ENCODE data around the gene CCDC27. TPM values are rescaled to one million over a fixed set of nuclear protein-coding genes. Genes with fewer than 3 reads are reported as not detected.

CCDC27 gene
- total and polyA plus RNA-seq, 2 of the 8 experiments (the other 6 are each of a cell fraction or from before 2014, with no cell fraction given): 0.15 TPM; not detected in 1

DNA sequence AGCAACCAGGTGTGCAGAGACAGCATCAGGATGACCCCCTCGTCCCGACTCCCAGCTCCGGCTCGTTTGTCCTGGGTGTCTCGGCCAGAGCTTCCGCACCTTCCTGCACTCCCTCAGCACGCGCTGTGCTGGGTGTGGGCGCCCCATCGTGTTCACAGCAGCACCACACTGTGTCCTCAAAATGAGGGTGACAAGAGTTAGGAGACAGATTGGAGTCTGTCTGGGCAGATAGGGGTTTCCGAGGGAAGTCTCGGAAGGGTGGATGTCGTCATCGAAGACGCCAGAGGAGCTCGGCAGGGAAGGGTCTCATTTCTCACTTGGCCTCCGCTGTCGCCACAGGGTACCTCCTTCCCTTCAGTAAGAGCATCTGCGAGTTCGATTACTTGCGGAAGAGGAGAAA, 4.1 kb downstream of the CCDC27 start:
- Histone ChIP-seq H2BK120ac (replicated peaks; ENCODE audit: low read depth, low read length) (no peak overlapping the region), H2BK12ac (ENCODE audit: low read depth, low read length) (no peak overlapping the region), H4K8ac (ENCODE audit: extremely low read depth, insufficient read depth, low read length) (peak overlapping the region; percentile 68; the same call in 1 of the 2 replicates), H3K56ac (replicated peaks; ENCODE audit: insufficient read length, low read depth, low read length) (no peak overlapping the region), H4K20me1 (replicated peaks in 1 of 2; ENCODE audit: control insufficient read depth in 1 of 2, insufficient read depth in 2 of 2, low read length in 2 of 2) (no peaks in the 10 kb centered on the region), H3K79me1 (ENCODE audit: low read depth, low read length) (no peaks in the 10 kb centered on the region), H3K4me3 (ENCODE audit: extremely low read depth in 1 of 4, insufficient read depth in 2 of 4, low read depth in 3 of 4, low read length in 4 of 4) (no peak overlapping the region), H3K4me1 (replicated peaks in 1 of 4; ENCODE audit: control insufficient read depth in 3 of 4, insufficient read depth in 4 of 4, low read length in 3 of 4) (no peaks in the 10 kb centered on the region), H3K27ac (ENCODE audit: low read depth, low read length) (no peak overlapping the region), H2BK15ac (ENCODE audit: low read length) (no peak overlapping the region), H2AFZ (ENCODE audit: low read length) (no peak overlapping the region; the same call in 1 of the 2 replicates), H3K23ac (ENCODE audit: insufficient read length) (no peak overlapping the region), H3K23me2 (ENCODE audit: low read depth, low read length) (no peaks in the 10 kb centered on the region), H3K4me2 (ENCODE audit: insufficient read depth in 1 of 2, low read depth in 2 of 2, low read length in 2 of 2) (no peak overlapping the region), H3K9ac (replicated peaks in 1 of 4; ENCODE audit: extremely low read depth in 1 of 4, low read depth in 3 of 4, low read length in 3 of 4) (0 out of 7 replicates have a peak overlapping the region, but pooled peaks of 1 of the 4 experiments have one; percentile 10), H2BK5ac (ENCODE audit: low read depth, low read length) (no peak overlapping the region), H3K79me2 (ENCODE audit: control insufficient read depth in 1 of 2, insufficient read depth in 2 of 2, low read length in 2 of 2) (no peaks in the 10 kb centered on the region), H3K18ac (ENCODE audit: extremely low read depth, low read length) (no peak overlapping the region), H2AK5ac (ENCODE audit: low read depth, low read length) (no peak overlapping the region), H3K14ac (ENCODE audit: insufficient read length) (no peak overlapping the region), H4K5ac (ENCODE audit: insufficient read length, low read depth, low read length) (no peak overlapping the region), H3K4ac (replicated peaks; ENCODE audit: insufficient read length, low read depth, low read length) (no peak overlapping the region), H3K9me3 (ENCODE audit: insufficient read depth in 2 of 2, low read depth in 1 of 2, low read length in 1 of 2) (peaks cover 0 to 3% of the 10 kb centered on the region in 2 experiments; a peak in 1 of 4 replicates), H3K36me3 (ENCODE audit: control insufficient read depth in 2 of 4, insufficient read depth in 4 of 4, low read length in 3 of 4) (no peaks in the 10 kb centered on the region), H4K91ac (replicated peaks; ENCODE audit: insufficient read length, low read length) (no peak overlapping the region), H2BK20ac (ENCODE audit: low read length) (no peak overlapping the region), H3K27me3 (replicated peaks in 1 of 4; ENCODE audit: control insufficient read depth in 3 of 4, extremely low read depth in 1 of 4, insufficient read depth in 3 of 4, low read length in 3 of 4) (no peaks in the 10 kb centered on the region; a peak in 1 of 7 replicates)
- WGBS, 2 experiments (ENCODE audit: extremely low coverage in 1 of 2, insufficient coverage in 1 of 2, insufficient read length in 1 of 2, insufficient replicate concordance in 2 of 2, low coverage in 1 of 2, low lambda C conversion rate in 2 of 2, missing lambda C conversion rate in 1 of 2): 91% methylated on average over 21 of the region's 21 CpGs; no CpG with 5 or more reads in 1 of the 2 experiments
- no peak for TF ChIP-seq BCL11A (IDR thresholded peaks at IDR 0.05; ENCODE audit: low read depth in 2 of 2, low read length in 2 of 2)
- no peak for TF ChIP-seq FOSL1 (IDR thresholded peaks at IDR 0.05; ENCODE audit: insufficient read depth, low read depth, low read length)
- no peak for TF ChIP-seq SP2 (IDR thresholded peaks at IDR 0.05; ENCODE audit: low read length)
- TF ChIP-seq YY1 (IDR thresholded peaks at IDR 0.05; ENCODE audit: low read depth, low read length): no peak
- TF ChIP-seq KDM5A (IDR thresholded peaks at IDR 0.05; ENCODE audit: low read length): no peak
- TF ChIP-seq SIN3A (conservative IDR thresholded peaks at IDR 0.05 in 1 of 2, IDR thresholded peaks at IDR 0.05 in 1 of 2; ENCODE audit: low read depth in 1 of 2, low read length in 2 of 2): no peak
- no peak for TF ChIP-seq RAD21 (IDR thresholded peaks at IDR 0.05 in 1 of 2, conservative IDR thresholded peaks at IDR 0.05 in 1 of 2; ENCODE audit: low read depth in 2 of 2, low read length in 2 of 2)
- FAIRE-seq (no peak), DNase-seq (ENCODE audit: low read depth in 1 of 2, low spot score in 2 of 2) (no peak)
- ChIA-PET CTCF (ENCODE audit: partially characterized antibody) (interaction anchor here (0.6 to 1.9 kb wide), 5 partner anchors 20 to 138 kb away, joined by 3 to 6 read pairs (median 3); no protein-coding TSS in a partner anchor), POLR2A (ENCODE audit: partially characterized antibody) (interaction anchor here (2.0 kb wide), 1 partner anchor 12 kb away, joined by 6 read pairs; no protein-coding TSS in a partner anchor)

Measured in H1 (cell line).